K562 (cell line): ENCODE measurements around the gene ASB4. TPM values are rescaled to one million over a fixed set of nuclear protein-coding genes. Genes with fewer than 3 reads are reported as not detected.

Experiments
- CBX8 ChIP-seq: fragments of 200-600 bp; sonication (generic); IDR thresholded peaks from 2 replicates; pipeline ENCODE4 v1.6.1; 2012; ENCODE audit warnings: borderline replicate concordance, mixed run types, low read depth, mild to moderate bottlenecking, moderate library complexity, mixed read lengths, low read length, control low read depth, inconsistent platforms; ENCODE audit not compliant: poor library complexity, severe bottlenecking; ENCODE audit errors: extremely low read depth
- CC2D1A ChIP-seq: fragments of 450-650 bp; IDR thresholded peaks from 2 replicates; pipeline ENCODE4 v1.6.1; 2017; ENCODE audit warnings: mild to moderate bottlenecking
- CCNT2 ChIP-seq: IDR thresholded peaks from 2 replicates; pipeline ENCODE4 v1.6.1; 2011; ENCODE audit warnings: borderline replicate concordance, low read depth, mild to moderate bottlenecking, moderate library complexity, mixed read lengths, low read length; ENCODE audit not compliant: insufficient read length; ENCODE audit errors: extremely low read depth
- DEAF1 ChIP-seq: fragments of 450-650 bp; formaldehyde crosslinking; IDR thresholded peaks from 2 replicates; pipeline ENCODE4 v1.4.0; 2020; ENCODE audit warnings: mild to moderate bottlenecking, moderate library complexity
- ERF ChIP-seq: fragments of 450-650 bp; formaldehyde crosslinking; IDR thresholded peaks from 2 replicates; pipeline ENCODE4 v1.4.0; 2020; ENCODE audit warnings: mild to moderate bottlenecking, mixed read lengths
- FOSL1 ChIP-seq: fragments of 200-800 bp; sonication (Bioruptor generic); conservative IDR thresholded peaks from 2 replicates; pipeline ENCODE4 v1.6.1; 2016; ENCODE audit warnings: missing genetic modification characterization, missing compliant biosample characterization
- HOXB6 ChIP-seq: fragments of 250-450 bp; sonication (Bioruptor Pico); IDR thresholded peaks from 2 replicates; pipeline ENCODE4 v1.5.1; 2022; ENCODE audit warnings: mild to moderate bottlenecking, borderline replicate concordance
- NR4A1 ChIP-seq, 2 experiments: fragments of 250-450 bp in 1 of 2; fragments of 450-650 bp in 1 of 2; sonication (Bioruptor Pico) in 1 of 2; IDR thresholded peaks; 2 replicates each; pipeline versions ENCODE4 v1.4.0 to v1.6.1; 2016 to 2020; ENCODE audit warnings: mild to moderate bottlenecking in 2 of 2, missing compliant biosample characterization in 1 of 2, missing genetic modification characterization in 1 of 2, moderate library complexity in 1 of 2
- PTTG1 ChIP-seq: fragments of 450-650 bp; IDR thresholded peaks from 2 replicates; pipeline ENCODE4 v1.6.1; 2016; ENCODE audit warnings: low read depth, mild to moderate bottlenecking, missing genetic modification characterization, missing compliant biosample characterization
- SETDB1 ChIP-seq: IDR thresholded peaks from one replicate; pipeline ENCODE4 v1.6.1; 2012; ENCODE audit warnings: low read length, control low read depth, inconsistent platforms
- SIRT6 ChIP-seq: IDR thresholded peaks from one replicate; pipeline ENCODE4 v1.6.1; 2012; ENCODE audit warnings: low read depth, mild to moderate bottlenecking, control low read depth, inconsistent platforms, low read length, moderate library complexity
- SMARCB1 ChIP-seq: IDR thresholded peaks from 2 replicates; pipeline ENCODE4 v1.6.1; 2011; ENCODE audit warnings: improper control_type of control experiment, low read depth; ENCODE audit not compliant: insufficient read length
- TAL1 ChIP-seq: fragments of 450-650 bp; IDR thresholded peaks from 2 replicates; pipeline ENCODE4 v1.6.1; 2016; ENCODE audit warnings: mild to moderate bottlenecking
- XRCC4 ChIP-seq: IDR thresholded peaks from one replicate; pipeline ENCODE4 v1.6.1; 2011; ENCODE audit not compliant: insufficient read depth, insufficient read length; ENCODE audit errors: extremely low read depth
- ZEB2 ChIP-seq: fragments of 450-650 bp; IDR thresholded peaks from 2 replicates; pipeline ENCODE4 v1.6.1; 2016
- ZNF197 ChIP-seq: fragments of 200-800 bp; sonication (Bioruptor generic); IDR thresholded peaks from 2 replicates; pipeline ENCODE4 v1.6.1; 2016; ENCODE audit warnings: low read depth, missing genetic modification characterization, missing compliant biosample characterization
- ZNF507 ChIP-seq: conservative IDR thresholded peaks from 2 replicates; pipeline ENCODE4 v1.6.1; 2017; ENCODE audit warnings: missing genetic modification characterization, missing compliant biosample characterization
- ZNF764 ChIP-seq: fragments of 250-450 bp; sonication (Bioruptor Pico); IDR thresholded peaks from 2 replicates; pipeline ENCODE4 v1.4.0; 2020; ENCODE audit warnings: low read depth, mild to moderate bottlenecking, moderate library complexity
- ZNF766 ChIP-seq: fragments of 200-800 bp; sonication (Bioruptor generic); conservative IDR thresholded peaks from 2 replicates; pipeline ENCODE4 v1.6.1; 2016; ENCODE audit warnings: missing genetic modification characterization, missing compliant biosample characterization
- polyA plus RNA-seq, 8 experiments: library from polyadenylated mRNA; depleted of rRNA in 4 of 8; stranded (reverse) in 5 of 8; unstranded in 3 of 8; fragments of >200 nt; fragmentation: Nextera tagmentation in 2 of 8; fragmentation: Illumina TruSeq in 1 of 8; extraction: Ambion mirVana in 2 of 8; extraction: Trizol in 1 of 8; gene quantifications; 2 replicates each; pipeline versions ENCODE4 v1.2.1 to v1.2.3, GENCODE V29; 2011 to 2014; ENCODE audit warnings: inconsistent platforms in 1 of 8, missing spikeins in 1 of 8
- total RNA-seq, 7 experiments: library from RNA; depleted of rRNA in 6 of 7; stranded (reverse); fragments of >200 nt in 6 of 7; fragmentation: Illumina TruSeq in 2 of 7; extraction: Trizol in 2 of 7; gene quantifications; 2 replicates each; pipeline versions ENCODE4 v1.2.1 to v1.2.3, GENCODE V29; 2011 to 2021; ENCODE audit warnings: low replicate concordance in 1 of 7
- TF ChIP-seq, protein P1 (sequence below): sonication (generic); IDR thresholded peaks from 2 replicates; pipeline ENCODE4 v1.6.1; 2016
- TF ChIP-seq, protein P2 (sequence below): sonication (generic); formaldehyde crosslinking; IDR thresholded peaks from 2 replicates; pipeline ENCODE4 v1.8.0; 2022; ENCODE audit warnings: mild to moderate bottlenecking, missing genetic modification reagents

Gene ASB4
- total and polyA plus RNA-seq, 9 of the 15 experiments (the other 6 are each of a cell fraction or from before 2014, with no cell fraction given): 0.03 to 0.07 TPM; not detected in 7

DNA sequence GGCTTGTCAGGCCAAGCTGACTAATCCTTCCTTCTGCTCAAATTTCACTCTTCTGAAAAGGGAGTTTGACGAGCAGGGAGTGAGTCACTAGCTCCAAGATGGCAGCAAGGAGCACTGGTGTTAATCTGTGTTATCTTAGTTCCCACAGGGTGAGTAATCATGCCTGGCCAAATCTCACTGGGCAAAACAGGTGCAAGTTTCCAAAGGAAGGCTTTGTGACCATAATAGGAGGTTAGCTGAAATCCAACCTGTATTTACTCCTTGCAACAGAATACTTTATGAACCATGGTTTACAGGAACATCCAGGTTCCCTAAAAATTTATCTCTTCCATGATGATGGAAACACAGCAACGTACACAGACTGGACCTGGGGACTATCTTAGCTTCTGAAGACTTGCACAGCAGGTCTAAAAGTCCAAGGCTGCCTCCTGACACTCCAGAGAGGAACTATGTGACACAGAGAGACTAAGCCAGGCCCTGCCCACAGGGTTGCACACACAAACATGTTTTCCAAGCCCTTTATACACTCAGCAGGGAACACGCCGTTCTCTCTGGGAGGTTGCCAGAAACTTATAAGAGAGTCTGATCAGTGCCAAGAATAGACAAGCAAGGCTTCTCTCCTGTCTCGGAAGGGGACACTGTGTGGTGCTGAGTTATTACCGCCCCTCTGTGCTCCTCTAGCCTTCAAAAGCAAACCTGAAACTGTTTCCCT lies 64.2 kb downstream of the ASB4 start (continued):
- TF ChIP-seq XRCC4 (no peak), ERF (no peak), CCNT2 (no peak), FOSL1 (tag) (peak; percentile 99), CBX8 (no peak), HOXB6 (CRISPR knock-in tag) (no peak), ZNF766 (CRISPR knock-in tag) (peak; percentile 82; the same call in 1 of the 2 replicates), TAL1 (peak; percentile 72), ZNF764 (CRISPR knock-in tag) (no peak), PTTG1 (tag) (no peak), ZNF197 (no peak), SIRT6 (no peak), ZNF507 (tag) (no peak), DEAF1 (CRISPR knock-in tag) (no peak), ZEB2 (0 out of 2 replicates have a peak, but pooled peaks have one; percentile 26), SETDB1 (no peak), SMARCB1 (no peak), CC2D1A (no peak), NR4A1 (CRISPR knock-in tag; IDR thresholded peaks at IDR 0.05) (no peak), NR4A1 (tag; IDR thresholded peaks at IDR 0.05) (no peak)
- TF ChIP-seq, protein P1, sequence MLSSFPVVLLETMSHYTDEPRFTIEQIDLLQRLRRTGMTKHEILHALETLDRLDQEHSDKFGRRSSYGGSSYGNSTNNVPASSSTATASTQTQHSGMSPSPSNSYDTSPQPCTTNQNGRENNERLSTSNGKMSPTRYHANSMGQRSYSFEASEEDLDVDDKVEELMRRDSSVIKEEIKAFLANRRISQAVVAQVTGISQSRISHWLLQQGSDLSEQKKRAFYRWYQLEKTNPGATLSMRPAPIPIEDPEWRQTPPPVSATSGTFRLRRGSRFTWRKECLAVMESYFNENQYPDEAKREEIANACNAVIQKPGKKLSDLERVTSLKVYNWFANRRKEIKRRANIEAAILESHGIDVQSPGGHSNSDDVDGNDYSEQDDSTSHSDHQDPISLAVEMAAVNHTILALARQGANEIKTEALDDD: peak; percentile 86
- TF ChIP-seq, protein P2, sequence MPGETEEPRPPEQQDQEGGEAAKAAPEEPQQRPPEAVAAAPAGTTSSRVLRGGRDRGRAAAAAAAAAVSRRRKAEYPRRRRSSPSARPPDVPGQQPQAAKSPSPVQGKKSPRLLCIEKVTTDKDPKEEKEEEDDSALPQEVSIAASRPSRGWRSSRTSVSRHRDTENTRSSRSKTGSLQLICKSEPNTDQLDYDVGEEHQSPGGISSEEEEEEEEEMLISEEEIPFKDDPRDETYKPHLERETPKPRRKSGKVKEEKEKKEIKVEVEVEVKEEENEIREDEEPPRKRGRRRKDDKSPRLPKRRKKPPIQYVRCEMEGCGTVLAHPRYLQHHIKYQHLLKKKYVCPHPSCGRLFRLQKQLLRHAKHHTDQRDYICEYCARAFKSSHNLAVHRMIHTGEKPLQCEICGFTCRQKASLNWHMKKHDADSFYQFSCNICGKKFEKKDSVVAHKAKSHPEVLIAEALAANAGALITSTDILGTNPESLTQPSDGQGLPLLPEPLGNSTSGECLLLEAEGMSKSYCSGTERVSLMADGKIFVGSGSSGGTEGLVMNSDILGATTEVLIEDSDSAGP: no peak
